Activated CD4-positive, alpha-beta T cell treated with anti-CD3 and anti-CD28 coated beads, Interleukin-2, amount 50 U/mL, for 4 hours (primary cell): ENCODE data around the gene KNTC1.
"Not testable (repeated sequence)": the region's sequence is repeated elsewhere in the genome, so short reads cannot be mapped to it uniquely, and the experiment has no call there.

Experiments
- DNase-seq, 2 experiments: peaks; one replicate each; pipeline ENCODE4 v3.0.0-alpha.2; 2020

KNTC1 gene, protein sequence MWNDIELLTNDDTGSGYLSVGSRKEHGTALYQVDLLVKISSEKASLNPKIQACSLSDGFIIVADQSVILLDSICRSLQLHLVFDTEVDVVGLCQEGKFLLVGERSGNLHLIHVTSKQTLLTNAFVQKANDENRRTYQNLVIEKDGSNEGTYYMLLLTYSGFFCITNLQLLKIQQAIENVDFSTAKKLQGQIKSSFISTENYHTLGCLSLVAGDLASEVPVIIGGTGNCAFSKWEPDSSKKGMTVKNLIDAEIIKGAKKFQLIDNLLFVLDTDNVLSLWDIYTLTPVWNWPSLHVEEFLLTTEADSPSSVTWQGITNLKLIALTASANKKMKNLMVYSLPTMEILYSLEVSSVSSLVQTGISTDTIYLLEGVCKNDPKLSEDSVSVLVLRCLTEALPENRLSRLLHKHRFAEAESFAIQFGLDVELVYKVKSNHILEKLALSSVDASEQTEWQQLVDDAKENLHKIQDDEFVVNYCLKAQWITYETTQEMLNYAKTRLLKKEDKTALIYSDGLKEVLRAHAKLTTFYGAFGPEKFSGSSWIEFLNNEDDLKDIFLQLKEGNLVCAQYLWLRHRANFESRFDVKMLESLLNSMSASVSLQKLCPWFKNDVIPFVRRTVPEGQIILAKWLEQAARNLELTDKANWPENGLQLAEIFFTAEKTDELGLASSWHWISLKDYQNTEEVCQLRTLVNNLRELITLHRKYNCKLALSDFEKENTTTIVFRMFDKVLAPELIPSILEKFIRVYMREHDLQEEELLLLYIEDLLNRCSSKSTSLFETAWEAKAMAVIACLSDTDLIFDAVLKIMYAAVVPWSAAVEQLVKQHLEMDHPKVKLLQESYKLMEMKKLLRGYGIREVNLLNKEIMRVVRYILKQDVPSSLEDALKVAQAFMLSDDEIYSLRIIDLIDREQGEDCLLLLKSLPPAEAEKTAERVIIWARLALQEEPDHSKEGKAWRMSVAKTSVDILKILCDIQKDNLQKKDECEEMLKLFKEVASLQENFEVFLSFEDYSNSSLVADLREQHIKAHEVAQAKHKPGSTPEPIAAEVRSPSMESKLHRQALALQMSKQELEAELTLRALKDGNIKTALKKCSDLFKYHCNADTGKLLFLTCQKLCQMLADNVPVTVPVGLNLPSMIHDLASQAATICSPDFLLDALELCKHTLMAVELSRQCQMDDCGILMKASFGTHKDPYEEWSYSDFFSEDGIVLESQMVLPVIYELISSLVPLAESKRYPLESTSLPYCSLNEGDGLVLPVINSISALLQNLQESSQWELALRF (N-terminal part only)

DNA sequence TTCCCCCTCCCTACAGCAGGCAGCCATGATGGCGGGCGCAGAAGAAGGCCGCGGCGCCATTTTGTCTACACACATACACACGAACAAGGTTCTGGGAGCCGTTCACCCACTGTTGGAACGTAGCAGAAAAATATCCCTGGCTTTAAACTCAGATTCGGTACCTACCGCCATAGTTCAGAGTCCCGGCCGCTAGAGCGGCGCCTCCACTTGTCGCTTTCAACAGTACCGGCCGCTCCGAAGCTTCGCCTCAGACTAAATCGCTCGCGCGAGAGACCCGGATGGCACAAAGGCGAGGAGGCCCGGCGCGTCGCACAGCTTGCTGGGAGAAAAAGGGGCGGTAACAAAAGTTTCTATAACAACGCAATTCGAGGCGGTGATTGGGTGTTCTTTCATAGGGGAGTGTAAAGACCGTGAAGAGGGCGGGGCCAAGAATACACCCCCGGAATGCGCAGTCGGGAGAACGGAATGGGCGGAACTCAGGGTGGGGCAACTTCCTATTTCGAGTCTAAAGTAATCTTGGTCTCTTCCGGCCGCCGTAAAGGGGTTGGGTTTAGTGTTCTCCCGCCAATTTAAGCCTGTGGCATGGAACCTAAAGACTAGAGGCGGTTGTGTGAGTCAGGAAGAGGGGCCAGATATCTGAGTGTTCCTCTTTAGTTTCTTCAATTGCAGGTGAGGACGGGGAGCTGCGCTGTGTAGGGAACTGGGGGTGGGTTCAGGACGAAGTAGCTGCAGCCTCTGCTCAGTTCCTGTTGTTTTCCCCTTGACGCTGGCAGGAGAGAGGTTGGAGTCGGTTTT lies at the start of gene KNTC1, which contains the start of gene RSRC2:
TSS of gene KNTC1 (plus strand) at position 567 of the 795 bp plus-strand sequence. CDS start 2,815 bp downstream, outside the sequence.
TSS of gene RSRC2 (minus strand) at position 254 of the 795 bp plus-strand sequence. CDS start at position 171, 83 bp downstream.
- DNase-seq = peak; percentile 97 to 98

DNA sequence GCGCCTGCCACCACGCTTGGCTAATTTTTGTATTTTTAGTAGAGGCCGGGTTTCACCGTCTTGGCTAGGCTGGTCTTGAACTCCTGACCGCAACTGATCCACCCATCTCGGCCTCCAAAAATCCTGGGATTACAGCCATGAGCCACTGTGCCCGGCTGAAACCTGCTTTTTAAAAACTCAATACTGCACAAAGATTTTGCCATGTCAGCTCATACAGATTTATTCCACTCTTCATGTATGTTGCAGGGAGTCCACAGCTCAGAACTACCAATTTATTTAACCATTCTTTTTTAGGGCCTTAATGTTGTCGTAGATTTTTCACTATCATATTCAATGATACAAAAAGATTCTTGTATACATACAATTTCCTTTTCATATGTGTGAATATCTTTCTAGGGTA lies 46.3 kb upstream of the KNTC1 start:
- no peak for DNase-seq

DNA sequence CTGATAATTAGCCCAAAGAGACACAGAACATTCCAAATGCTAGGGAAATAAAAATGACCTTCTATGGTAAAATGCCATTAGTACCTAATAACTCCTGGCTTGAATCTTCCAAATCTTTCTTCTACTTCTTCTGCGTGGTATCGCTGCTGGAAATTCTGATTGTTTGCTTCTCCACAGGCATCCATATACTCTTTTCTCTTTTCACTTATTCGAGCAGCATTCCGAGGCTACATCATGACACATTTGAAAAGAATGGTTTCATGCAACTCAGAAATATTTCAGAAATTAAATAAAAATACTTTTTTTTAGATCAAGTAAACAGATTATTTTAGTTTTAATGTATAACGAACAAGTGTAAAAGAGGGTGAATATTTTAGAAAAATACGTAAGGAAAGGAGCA lies 45.2 kb upstream of the KNTC1 start:
- no peak for DNase-seq

DNA sequence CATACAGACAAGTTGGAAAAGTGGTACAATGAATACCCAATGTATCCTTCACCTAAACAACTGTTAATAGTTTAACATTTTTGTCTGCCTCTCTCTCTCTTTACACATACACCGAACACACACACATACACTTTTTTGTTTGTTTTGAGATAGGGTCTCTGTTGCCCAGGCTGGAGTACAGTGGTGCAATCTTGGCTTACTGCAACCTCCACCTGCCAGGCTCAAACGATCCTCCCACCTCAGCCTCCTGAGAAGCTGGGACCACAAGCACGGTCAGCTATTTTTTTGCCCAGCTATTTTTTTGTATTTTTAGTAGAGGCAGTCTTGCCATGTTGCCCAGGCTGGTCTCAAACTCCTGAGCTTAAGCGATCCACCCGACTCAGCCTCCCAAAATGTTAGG lies 43.1 kb upstream of the KNTC1 start:
- no peak for DNase-seq

DNA sequence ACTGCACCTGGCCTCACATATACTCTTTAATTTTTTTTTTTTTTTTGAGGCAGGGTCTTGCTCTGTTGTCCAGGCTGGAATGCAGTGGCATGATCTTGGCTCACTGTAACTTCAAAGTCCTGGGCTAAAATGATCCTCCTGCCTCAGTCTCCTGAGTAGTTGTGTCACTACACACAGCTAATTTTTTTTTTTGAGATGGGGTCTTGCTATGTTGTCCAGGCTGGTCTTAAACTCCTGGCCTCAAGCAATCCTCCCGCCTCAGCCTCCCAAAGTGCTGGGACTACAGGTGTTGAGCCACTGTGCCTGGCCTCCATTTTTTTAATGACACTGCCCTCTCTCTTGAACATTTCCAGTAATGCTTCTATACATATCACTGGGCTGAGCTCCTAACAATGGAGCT lies 42.7 kb upstream of the KNTC1 start:
- DNase-seq = not testable (repeated sequence)

DNA sequence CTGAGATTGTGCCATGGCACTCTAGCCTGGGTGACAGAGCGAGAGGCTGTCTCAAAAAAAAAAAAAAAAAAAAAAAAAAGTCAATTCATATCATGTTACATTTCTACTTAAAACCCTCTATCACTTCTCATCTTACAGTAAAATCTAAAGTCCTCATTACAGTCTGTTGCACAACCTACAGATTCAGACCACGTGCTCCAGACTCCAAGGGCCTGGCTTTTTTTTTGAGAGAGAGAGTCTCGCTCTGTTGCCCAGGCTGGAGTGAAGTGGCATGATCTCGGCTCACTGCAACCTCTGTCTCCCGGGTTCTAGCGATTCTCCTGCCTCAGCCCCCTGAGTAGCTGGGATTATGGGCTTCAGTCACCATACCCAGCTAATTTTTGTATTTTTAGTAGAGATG lies 40.7 kb upstream of the KNTC1 start:
- DNase-seq = not testable (repeated sequence)

DNA sequence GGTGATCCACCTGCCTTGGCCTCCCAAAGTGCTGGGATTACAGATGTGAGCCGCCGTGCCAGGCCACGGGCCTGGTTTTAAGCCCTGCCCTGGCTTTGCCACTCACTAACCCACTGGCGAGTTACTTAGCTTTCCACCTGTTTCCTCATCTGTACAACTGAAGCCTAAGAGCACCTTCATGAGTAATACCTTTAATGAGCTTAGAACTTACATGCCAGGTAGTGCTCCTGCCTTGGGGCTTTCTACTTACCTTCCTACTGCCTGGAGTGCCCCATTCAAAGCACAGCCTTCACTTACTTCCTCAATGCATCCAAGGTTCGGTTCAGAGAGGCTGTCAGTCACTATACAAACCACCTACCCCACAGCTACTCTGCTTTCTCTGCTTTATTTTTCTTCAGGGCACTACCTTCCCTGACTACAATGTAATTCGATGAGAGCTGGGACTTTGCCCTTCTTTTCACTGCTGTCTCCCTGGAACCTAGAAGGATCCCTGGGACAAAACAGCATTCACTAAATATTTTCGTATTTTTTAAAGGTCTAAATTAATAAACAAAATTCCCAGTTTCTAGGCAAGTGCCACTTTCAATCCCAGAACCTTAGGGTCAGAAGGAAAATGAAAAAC lies 40.1 kb upstream of the KNTC1 start:
- DNase-seq = no peak

DNA sequence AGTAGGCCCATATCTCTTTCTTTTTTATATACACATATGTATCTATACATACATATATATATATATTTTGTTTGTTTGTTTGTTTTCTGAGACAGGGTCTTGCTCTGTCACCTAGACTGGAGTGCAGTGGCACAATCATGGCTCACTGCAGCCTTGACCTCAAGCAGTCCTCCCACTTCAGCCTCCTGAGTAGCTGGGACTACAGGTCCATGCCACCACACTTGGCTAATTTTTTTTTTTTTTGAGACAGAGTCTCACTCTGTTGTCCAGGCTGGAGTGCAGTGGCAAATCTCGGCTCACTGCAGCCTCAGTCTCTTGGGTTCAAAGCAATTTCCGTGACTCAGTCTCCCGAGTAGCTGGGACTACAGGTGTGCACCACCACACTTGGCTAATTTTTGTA lies 39.2 kb upstream of the KNTC1 start:
- not testable (repeated sequence) for DNase-seq

DNA sequence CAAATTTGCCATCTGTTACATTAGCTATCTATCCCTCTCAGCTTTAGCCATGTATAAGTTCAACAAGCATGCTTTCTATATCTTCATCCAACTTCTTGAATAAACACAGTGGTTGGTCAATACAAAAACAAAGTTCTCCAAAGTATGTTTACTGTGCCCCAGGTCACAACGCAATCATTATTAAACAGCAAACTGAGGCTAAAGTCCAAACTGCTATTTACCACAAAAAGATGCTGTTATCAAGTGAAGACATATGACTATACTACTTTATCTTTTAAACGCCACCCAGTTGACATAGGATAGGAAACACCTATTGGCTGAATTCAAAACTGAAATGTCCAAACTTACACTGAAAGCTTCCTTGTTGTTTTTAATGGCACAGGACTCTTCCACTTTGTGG lies 38.0 kb upstream of the KNTC1 start:
- DNase-seq = no peak

DNA sequence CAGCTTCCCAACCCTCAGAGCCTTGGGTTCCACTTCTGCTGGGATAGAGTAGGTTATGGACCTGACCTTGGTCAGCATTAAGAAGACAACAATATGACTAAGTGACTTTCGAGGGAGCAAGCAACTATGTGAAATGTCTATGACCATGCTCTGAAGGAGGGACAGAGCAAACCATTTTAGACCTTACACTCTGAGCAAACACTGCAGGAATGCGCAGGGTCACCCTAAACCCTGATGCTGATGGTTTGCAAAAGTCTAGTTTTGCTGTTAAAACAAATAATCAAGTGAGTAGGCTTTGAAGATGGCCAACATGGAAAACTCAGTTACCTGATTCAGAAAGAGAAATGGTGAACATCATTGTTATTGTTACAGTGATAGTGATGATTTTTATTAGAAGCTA lies 35.1 kb upstream of the KNTC1 start:
- no peak for DNase-seq

DNA sequence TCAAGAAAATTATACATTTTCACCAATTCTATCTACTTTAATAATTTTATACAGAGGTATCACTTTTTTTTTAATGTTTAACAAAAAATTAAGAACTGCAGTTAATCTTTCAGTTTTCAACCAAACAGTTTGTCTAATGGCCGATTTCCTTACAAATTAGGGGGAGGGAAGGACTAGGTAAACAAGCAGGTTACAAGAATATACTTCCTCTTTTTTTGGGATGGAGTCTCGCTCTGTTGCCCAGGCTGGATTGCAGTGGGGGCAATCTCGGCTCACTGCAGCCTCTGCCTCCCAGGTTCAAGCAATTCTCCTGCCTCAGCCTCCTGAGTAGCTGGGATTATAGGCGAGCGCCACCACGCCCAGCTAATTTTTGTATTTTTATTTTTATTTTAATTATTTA lies 33.8 kb upstream of the KNTC1 start:
- not testable (repeated sequence) for DNase-seq

DNA sequence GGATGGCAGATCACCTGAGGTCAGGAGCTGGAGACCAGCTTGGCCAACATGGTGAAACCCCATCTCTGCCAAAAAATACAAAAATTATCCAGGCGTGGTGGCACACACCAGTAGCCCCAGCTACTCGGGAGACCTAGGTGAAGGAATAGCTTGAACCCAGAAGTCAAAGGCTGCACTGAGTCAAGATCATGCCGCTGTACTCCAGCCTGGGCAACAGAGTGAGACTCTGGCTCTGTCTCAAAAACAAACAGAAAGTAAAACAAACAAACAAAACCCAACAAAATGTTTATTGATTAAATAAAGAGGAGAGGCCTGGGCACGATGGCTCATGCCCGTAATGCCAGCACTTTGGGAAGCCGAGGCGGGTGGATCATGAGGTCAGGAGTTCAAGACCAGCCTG lies 31.8 kb upstream of the KNTC1 start:
- no peak for DNase-seq

DNA sequence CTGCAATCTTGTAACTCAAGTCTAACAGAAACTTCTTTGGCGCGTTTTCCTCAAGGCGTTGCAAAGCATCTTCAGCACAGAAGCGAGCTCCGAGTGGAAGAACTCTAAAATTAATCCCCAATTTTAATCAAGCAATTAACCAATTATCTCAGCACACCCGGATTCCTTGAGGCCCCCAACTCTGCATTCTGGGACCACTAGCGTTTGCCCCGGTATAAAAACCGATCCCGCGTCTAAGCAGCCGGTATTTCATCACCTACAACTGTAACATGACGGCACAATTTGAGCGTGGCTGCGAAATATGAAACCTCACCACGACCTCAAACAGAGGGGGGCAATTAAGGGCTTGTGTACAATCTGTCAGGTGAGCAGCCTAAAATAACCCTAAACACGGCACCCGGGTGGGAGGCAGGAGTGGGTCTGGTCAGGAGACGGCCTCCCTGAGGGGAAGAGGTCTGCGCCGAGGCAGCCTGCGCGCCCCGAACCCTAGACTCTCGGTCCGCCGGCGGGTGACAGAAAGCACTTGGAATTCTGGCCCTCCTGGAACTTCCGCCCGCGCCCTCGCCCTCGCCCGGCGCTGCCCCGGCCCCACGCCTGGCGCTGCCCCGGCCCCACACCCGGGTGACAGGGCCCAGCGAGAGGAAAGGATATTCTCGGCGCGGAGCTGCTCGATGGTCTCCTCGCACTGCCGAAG lies 26.9 kb upstream of the KNTC1 start:
- DNase-seq = peak; percentile 17 to 26

DNA sequence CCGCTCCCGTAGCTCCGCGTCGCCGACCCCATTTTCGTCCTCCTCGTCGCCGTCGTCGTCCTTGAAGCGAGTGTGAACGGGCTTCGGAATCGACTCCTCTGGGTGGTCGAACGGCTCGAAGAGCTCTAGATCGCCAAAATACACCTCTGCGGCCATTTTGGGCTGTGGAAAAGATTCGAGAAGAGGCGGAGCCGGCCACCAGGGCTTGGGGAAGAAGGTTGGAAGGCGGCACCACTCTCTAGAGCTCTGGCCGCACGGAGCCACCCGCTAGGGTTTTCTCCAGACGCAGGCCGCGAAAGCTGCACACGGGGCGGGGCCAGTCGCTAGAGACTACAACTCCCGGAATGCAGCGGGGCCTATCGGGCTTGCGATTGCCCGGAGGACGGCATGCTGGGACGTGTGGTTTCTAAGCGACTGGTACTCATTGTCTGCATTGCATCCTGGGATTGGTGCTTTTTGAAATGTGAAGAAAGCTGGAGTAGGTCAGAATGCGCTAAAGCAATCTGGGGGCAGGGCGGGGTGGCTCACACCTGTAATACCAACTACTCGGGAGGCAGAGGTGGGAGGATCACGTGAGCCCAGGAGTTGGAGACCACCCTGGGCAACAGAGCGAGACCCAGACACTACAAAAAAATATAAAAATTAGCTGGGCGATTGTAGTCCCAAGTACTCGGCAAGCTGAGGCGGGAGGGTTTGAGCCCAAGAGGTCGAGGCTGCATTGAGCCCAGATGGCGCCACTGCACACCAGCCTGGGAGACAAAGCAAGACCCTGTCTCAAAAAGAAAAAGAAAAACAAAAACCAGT lies 26.2 kb upstream of the KNTC1 start, which contains the start of gene ZCCHC8:
TSS of gene ZCCHC8 (minus strand) at position 248 of the 804 bp plus-strand sequence. CDS start at position 156, 92 bp downstream.
- DNase-seq = peak; percentile 96 to 97

DNA sequence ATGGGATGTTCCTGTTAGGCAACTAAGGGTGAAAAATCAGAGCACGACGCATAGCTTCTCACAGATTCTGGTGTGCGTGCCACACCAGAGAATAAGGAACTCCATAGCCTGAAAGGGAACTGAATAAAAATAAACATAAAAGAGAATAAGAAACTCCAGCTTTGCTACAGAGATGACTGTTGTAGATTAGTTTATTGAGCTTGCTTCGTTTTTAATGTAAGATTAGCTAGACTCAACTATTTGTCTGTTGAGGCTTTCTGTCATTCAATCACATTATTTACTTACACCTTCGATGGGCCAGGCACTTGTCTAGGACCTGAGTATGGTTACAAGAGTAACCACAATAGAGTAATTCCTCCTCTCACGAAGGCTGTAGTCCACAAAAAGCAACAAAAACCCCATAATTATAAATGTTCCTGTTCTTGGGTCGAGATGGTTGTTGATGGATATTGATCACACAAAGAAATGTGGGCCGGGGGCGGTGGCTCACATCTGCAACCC lies 25.5 kb upstream of the KNTC1 start:
- DNase-seq = no peak

DNA sequence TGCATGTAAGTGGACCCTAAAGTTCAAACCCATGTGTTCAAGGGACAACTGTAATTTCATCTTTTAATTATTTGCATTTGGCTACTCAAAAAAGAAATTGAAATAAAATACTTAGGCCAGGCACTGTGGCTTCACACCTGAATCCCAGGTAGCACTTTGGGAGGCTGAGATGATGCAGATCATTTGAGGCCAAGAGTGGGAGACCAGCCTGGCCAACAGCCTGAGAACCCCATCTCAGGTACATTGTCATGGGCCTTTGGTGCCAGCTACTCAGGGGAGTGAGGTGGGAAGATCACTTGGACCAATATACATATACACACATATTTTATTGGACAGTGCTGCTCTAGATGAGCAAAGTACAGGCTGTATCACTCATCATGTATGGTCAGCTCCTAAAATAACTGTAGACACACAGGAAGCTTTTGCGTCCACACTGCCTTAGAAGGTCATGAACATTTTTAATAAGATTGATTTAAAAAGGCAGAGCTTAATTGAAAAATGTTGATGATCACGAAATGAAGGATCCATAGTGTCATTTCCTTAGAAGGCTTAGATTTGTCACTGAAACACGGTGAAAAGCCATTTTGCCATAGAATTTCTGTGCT lies 23.8 kb upstream of the KNTC1 start:
- no peak for DNase-seq

DNA sequence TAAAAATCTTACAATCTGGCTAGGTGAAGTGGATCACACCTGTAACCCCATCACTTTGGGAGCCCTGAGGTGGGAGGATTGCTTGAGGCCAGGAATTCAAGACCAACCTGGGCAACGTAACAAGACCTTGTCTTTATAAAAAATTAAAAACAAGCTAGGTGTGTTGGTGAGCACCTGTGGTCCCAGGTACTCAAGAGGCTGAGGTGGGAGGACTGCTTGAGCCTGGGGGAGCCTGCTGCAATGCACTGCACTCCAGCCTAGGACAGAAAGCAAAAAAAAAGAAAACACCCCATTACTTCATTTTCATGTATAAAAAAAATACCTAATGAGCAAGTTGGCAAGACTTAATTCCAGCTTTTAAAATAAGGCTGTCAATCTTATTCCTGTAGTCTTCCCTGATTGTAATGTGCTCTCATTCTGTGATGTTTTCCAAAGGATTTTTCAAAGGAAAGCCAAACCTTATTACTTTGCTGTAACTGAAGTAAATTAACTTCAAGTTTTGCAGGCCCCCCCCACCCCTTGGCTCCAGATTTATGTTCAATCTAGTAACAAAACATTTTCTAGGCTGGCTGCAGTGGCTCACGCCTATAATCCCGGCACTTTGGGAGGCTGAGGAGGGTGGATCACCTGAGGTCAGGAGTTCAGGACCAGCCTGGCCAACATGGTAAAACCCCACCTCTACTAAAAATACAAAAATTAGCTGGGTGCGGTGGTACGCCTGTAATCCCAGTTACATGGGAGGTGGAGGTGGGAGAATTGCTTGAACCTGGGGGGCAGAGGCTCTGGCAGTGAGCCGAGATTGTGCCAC lies 23.1 kb upstream of the KNTC1 start:
- DNase-seq = no peak

DNA sequence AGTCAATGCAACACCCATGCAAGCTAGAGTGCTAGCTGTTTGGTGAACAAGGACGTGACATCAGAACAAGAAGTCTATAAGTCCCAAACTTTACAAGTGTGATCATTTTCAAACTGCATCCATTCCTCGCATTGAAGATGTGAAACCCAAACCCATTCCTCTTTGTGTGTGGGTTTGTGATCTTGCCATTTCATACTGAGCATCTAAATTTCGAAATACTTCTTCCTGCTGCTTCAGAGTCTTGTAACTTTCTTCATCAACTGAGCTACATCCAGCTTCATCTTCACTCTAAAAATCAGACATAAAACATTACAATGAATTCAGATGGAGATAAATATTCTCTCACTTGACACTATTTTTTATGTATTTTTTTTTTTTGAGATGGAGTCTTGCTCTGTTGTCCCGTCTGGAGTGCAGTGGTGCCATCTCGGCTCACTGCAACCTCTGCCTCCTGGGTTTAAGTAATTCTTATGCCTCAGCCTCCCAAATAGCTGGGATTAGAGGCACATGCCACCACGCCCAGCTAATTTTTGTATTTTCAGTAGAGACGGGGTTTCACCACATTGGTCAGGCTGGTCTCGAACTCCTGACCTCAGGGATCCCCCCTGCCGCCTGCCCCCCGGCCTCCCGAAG lies 21.5 kb upstream of the KNTC1 start:
- no peak for DNase-seq
